Stimulated activated CD8-positive, alpha-beta memory T cell treated with anti-CD3 and anti-CD28 coated beads, Interleukin-15, amount 100 ng/mL, for 48 hours (primary cell): ENCODE results near the gene UQCC2.

Experiments used
- DNase-seq, 2 donors: peaks; one replicate each; pipeline ENCODE4 v3.0.0-alpha.2; 2020; ENCODE audit warnings: low read depth in 2 of 2

Gene UQCC2

DNA sequence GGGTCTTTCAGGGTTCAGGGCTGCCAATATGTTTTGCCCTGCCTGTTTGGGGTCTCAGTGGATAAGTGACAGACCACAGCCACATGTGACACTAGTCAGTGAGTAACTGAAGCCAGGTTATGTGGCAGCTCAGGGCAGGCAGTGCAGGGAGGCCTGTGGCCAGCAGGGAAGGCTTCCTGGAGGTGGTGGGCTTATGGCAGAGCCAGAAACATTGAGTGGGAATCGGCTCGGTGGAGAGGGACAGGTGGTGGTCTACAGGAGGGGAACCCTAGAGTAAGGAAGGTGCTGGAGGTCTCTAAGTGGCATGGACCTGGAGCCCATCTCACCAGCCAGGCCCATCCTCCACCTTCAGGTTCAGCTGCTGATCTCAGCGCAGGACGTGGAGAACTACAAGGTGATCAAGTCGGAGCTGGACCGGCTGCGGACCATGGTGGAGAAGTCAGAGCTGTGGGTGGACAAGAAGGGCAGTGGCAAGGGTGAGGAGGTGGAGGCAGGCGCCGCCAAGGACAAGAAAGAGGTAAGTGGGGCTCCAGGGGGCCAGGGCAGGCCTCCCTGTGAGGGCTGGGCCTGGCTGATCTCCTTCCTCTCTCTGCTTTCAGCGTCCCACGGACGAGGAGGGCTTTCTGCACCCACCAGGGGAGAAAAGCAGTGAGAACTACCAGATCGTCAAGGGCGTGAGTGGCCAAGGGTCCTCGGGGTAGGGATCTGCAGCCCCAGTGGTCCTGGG, 34.9 kb downstream of the UQCC2 start:
- no peak for DNase-seq

DNA sequence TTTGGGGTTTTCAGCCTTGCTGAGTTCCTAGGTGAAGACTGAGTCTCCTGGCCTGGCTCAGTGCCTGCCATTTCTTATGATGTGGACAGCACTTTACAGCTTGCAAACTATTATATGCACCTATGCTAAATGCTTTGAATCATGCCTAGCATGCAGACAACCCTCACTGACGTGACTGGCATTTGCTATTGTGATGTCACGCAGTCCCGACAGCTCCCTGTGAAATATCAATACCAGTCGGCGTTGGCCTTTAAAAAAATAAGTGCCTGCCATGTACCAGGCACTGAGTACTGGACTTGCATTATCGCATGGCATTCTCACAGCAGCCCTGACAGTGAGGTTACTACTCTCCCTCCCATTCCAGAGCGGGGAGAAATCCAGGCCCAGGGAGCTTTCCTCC, 35.5 kb downstream of the UQCC2 start:
- DNase-seq, result no peak

DNA sequence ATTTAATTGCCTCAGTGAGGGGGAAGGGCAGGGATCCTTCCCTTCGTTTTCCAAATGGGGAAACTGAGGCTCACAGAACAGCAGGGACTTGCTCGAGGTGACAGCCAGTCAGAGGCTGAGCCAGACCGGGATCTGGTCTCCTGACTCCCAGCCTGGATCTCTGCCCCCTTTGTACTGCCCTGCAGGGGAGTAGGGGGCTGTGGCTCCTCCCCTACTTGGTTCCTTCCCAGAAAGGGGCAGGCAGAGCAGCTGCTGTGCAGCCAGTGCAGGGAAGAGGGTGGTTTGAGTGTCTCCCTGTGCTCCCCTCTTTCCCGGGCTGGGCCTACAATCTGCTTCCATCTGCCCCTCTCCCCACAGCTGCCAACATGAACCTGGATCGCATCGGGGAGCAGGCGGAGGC, 37.6 kb downstream of the UQCC2 start:
- DNase-seq, result no peak

DNA sequence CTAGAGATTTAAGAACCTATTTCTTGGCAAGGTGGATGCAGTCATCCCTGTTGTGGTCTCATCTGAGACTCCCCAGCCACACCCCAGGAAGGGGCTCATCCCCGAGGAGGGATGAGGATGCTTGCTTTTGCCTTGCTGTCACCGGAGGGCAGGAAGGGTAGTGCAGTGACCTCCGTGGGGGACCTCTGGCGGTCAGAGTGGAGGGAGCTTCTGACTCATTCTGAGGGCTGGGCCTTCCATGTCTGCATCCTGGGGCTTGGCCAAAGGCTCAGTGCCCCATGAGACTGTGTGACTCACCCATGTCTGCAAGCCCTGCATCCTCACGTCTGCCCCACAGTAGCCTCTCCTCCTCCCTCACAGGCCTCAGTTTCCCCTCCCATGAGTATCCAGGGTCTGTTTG, 38.7 kb downstream of the UQCC2 start:
- no peak for DNase-seq

DNA sequence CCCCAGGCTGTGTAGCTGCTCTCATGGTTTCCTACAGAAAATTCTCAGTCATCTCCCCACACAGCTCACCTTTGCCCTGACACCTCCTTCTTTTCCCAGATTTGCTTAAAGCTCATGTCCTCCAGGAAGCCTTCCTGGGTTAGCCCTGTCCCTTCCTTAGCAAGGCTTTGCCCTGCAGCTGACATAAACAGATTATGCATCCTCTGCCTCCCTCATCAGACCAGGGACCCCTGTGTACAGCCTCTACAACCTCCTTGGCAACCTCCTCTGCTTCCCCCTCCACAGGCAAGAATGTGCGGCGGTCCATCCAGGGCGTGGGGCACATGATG, 39.8 kb downstream of the UQCC2 start:
- no peak for DNase-seq

DNA sequence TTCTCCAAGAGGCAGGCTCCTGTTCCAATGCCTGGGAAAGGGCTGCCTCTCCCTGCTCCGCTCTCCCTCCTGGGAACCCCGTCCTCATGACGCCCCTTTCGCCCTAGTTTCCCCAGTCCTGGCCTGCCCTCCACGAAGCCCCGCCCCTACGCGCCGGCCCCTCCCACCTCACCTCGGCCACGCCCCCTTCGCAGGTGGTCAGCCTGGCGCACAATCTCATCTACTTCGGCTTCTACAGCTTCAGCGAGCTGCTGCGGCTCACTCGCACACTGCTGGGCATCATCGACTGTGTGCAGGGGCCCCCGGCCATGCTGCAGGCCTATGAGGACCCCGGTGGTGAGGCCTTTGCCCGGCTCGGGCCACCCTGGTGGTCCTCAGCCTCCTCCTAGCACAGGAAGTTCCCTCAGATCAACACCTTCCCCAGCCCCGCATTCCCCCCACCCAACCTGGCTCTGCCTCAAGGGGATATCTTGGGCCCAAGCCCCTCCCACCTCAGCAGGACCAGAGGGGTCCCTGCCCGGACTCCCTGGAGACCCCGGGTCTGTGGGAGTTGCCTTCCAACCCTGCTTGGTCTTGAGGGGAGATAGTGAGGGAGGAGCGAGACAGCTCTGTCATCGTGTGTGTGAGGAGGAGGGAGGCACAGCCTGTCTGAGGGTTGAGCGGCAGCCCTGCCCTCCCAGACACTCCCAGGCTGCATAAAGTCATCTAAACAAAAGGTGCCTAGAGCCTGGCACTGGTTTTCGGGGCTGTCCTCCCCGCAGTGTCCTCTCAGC, 40.3 kb downstream of the UQCC2 start:
- DNase-seq, result no peak

DNA sequence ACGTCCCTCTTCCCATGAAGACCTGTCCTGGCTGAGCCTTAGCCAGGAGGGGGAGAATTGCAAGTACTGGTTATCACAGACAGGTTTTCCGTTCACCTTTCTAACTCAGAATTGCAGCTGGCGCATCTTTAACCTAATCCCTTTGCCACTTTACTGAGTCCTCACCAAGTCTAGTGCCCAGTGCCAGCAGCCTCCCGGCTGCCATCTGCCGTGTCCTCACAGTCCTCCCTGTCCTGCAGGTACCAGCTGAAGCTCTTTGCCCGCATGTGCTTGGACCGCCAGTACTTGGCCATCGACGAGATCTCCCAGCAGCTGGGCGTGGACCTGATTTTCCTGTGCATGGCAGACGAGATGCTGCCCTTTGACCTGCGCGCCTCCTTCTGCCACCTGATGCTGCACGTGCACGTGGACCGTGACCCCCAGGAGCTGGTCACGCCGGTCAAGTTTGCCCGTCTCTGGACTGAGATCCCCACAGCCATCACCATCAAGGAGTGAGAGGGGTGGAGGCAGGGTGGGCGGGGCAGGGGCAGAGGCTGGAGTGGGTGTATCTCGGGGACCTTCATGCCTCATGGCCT, 41.3 kb downstream of the UQCC2 start:
- DNase-seq, result no peak

DNA sequence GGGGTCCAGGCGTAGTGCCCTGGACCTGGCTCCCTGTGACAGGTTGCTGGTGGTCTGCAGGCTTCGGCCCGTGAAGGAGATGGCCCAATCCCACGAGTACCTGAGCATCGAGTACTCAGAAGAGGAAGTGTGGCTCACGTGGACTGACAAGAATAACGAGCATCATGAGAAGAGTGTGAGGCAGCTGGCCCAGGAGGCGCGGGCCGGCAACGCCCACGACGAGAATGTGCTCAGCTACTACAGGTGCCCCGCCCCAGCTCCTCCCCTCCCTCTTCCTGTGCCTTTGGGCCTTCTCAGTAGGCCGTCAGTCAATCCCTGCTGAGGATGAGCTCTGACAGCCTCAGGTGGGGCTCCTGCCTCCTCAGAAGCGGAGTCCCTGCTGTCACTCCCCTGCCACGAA, 42.6 kb downstream of the UQCC2 start:
- no peak for DNase-seq

DNA sequence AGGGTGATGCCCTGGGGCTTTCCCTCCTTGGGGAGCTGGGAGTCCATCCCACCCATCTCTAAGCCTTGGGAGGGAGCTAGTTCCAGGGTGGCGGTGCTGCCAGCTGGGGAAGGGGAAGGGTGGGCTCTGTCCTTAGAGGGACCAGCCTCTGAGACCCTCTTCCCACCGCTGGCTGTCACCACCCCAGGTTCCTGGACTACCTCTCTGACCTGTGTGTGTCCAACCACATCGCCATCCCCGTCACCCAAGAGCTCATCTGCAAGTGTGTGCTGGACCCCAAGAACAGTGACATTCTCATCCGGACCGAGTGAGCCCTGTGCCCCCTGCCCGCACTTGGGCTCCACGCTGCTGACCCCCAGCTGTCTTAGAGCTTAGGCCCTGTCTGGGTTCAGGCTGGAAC, 43.2 kb downstream of the UQCC2 start:
- no peak for DNase-seq

DNA sequence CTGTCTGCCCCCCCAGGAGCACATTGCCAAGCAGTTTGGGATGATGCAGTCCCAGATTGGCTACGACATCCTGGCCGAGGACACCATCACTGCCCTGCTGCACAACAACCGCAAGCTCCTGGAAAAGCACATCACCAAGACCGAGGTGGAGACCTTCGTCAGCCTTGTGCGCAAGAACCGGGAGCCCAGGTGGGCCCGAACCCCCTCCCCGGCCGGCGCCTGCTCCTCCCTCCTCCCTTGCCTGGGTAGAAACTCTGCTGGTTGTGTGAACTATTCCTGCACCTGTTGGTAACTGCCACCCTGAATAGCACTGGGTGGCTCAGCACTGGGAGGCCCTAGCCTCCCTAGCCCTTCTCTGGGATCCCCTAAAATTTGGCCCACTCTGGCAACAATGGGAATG, 43.7 kb downstream of the UQCC2 start:
- no peak for DNase-seq

DNA sequence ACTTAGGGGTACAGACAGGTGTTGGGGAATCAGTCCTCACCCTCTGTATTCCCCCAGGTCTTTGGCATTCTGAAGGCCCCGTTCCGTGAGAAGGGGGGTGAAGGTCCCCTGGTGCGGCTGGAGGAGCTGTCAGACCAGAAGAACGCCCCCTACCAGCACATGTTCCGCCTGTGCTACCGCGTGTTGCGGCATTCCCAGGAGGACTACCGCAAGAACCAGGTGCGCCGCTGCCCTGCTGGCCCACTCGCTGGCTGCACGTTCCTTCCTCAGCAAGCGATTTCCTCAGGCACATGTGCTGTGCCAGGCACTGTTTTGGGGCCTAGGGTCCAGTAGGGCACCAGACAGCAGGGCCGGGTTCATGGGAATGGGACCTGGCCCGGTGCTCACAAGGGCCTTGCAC, 44.4 kb downstream of the UQCC2 start:
- no peak for DNase-seq

DNA sequence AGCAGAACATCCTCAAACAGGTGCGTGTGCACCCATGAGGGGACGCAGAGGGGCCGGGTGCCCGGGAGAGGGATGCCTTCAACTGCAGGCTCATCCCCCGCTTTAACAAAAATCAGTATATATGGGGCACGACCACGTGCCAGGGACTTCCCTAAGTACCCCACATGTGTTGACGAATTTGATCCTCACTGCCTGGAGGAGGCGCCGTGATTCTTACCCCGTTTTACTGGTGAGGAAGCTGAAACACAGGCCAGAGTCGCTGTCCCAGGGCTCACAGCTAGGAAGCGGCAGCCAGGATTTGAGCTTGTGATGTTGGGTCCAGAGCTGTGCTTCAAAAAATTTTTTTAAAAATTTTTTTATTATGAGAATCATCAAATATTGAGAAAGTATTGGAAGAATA, 45.5 kb downstream of the UQCC2 start:
- DNase-seq, result no peak

DNA sequence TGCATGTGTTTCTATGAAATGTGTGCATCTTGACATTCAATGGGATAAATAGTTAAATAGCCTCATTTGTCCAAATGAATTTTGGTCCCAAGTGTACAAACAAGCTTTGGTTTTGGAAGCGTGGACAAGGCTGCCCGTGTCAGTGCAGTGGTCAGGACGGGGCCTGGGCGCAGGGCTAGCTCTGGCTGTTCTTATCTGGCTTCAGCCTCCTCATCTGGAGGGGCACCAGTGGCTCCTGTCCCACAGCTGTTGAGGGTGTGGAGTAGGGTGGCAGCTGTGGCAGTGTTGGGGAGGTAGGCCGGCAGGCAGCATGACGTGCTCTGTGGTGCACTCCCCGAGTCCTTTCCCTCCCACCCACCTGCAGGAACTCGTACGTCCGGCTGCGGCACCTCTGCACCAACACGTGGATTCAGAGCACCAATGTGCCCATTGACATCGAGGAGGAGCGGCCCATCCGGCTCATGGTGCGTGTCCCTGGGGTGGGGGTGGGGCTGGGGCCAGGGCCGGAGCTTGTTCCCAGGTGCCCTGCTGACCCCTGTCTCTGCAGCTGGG, 46.9 kb downstream of the UQCC2 start:
- no peak for DNase-seq

DNA sequence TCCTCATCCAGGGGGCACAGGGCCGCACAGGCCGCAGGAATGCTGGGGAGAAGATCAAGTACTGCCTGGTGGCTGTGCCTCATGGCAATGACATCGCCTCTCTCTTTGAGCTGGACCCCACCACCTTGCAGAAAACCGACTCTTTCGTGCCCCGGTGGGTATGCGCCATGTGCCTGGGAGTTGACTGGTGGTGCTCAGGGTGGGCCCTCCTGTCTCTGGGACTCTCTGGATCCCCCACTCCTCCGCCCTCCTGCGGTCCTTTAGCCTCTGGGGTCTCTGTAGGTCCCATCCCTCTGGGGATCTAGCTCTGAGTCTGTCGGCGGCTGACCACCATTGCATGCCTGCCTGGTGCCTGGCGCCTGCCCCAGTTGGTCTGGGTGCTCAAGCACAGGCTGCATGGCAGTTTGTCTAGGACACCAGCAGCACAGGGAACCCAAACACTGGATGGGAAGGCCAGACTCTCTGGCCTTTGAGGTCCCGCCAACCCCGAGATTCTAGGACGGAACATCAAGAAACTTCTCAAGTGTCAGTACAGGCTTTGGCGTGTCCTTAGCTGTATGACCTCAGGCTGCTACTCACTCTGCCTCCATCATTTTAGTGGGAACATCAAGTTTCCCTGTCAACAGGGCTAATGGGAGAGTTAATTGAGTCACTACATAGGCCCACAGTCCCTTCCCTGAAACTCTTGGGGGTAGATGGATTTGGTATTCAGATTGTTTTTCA, 47.6 kb downstream of the UQCC2 start:
- no peak for DNase-seq

DNA sequence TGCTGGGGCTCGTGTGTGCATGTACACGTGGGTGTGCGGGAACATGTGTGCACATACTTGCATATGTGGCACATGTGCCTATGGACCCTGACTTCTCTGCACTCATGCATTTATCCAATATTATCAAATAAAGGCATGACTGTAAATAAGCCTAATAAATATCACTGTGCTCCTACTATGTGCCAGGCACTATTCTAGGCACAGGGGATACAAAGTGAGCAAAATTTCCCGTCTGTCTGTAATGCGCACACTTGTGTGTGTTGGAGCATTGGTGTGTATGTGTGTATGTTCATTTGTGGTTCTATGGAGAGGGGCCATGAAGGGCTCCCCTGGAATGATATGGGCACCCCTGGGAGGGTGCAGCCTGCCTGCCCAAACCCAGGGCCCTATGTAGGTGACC, 48.5 kb downstream of the UQCC2 start:
- no peak for DNase-seq

DNA sequence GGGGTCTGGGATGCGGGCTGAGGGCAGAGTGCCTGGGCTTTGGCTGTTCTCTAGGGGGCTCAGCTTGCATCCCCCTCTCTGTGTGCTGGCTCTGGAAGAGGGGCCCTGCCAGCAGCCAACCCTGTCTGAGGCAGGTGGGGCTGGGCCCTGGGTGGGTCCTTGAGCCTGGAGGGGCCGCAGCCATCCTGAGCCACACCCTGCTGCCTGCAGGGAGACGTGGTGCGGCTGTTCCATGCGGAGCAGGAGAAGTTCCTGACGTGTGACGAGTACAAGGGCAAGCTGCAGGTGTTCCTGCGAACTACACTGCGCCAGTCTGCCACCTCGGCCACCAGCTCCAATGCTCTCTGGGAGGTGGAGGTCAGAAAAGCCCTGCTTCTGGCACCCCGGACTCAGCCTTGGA, 49.2 kb downstream of the UQCC2 start:
- DNase-seq, result no peak

DNA sequence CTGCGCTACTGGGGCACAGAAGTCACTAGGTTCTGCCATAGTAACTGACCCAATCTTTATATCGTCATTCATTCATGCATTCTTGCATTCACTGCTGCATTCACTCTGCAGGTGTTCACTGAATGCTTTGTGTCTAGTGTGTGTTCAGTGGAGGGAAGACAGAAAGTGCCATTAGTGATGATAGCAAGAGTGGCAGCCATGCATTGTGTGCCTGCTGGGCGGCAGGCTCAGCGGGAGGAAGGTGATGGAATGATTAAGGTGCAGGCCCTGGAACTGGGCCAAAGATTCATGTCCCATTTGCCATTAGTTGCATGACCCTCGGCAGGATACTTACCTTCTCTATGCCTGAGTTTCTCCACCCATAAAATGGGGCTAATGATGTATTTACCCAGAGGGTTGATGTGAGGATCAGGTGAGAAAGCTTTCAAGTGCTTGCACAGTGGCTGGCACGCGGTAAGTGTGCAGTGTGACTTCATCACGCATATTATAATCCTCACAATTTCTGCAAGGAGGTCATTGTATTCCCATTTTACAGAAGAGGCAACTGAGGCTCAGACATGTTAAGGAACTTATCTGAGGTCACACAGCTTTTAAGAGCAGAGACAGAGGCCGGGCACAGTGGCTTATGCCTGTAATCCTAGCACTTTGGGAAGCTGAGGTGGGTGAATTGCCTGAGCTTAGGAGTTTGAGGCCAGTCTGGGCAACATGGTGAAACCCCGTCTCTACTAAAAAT, 50.2 kb downstream of the UQCC2 start:
- no peak for DNase-seq

DNA sequence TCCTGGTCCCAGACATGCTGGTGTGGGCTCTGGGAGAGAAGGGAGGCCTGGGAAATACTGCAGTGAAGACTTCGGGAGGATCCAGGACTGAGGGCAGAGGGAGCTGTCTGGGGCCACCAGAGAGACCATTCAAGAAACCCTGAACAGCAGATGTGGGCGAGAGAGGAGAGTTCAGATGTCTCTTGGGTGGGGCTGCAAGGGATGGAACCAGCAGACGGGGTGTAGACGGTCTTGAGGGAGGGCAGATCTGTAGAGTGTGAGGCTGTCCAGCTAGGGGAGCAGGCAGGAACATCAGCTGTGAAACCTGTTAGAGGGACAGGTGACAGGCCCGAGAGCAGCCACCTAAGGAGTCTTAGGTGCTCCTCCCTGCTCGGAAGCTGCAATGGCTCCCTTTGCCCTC, 51.5 kb downstream of the UQCC2 start:
- no peak for DNase-seq

DNA sequence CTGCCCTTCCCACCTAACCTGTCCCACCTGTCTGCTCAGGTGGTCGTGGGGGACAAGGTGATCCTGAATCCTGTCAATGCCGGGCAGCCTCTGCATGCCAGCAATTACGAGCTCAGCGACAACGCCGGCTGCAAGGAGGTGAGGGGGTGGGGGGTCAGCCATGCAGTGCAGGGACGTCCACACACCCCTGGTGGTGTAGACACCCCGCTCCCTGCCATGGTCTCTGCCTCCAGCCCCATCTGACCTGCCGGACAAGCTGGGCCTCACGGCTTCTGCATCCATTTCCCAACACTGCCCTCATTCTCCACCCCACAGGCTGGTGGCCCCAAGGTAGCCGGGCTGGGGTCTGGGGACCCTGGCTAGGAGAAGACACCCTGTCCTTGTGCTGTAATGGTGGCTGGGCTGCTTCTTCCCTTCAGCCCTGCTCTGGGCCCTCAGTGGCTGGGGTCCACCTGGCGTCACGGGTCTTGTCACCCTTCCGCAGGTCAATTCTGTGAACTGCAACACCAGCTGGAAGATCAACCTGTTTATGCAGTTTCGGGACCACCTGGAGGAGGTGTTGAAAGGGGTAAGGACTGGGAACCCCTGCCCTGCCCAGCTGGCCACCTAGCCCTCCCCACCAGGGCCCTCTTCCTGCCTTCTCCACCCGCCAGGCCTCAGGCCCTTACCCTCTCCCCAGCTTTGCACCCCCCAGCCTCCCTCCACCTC, 52.4 kb downstream of the UQCC2 start:
- DNase-seq, result no peak

DNA sequence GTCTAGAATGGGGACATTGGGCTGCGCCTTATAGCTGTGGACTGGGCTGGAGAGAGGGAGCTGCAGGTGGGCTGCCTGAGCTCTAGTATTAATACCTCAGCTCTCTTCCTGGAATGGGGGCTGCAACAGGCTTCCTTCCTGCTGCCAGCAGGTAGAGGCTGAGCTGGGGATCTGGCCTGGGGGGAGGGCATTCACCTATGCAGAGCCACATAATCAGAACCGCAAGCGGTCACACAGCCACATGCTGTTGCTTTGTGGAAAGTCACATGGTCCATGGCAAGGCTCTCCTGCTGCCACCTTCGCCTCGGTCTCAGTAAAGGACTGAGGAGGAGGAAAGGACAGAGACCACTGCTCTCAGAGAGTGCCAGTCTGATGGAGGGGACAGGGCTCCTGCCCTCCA, 54.7 kb downstream of the UQCC2 start:
- DNase-seq, result no peak
